Measurements from ENCODE around the gene CLCNKB.

GRCh38 chr1:16088351-16088911 is 44.8 kb downstream of the CLCNKB start:
- TF ChIP-seq CTCF (IDR thresholded peaks at IDR 0.05; ENCODE audit: low read depth, low read length) (no peak), EZH2phosphoT487 (IDR thresholded peaks at IDR 0.05; ENCODE audit: low read depth) (no peak)

All from OCI-LY3 (cell line).